Measurements from ENCODE around the gene TLR6.

DNA sequence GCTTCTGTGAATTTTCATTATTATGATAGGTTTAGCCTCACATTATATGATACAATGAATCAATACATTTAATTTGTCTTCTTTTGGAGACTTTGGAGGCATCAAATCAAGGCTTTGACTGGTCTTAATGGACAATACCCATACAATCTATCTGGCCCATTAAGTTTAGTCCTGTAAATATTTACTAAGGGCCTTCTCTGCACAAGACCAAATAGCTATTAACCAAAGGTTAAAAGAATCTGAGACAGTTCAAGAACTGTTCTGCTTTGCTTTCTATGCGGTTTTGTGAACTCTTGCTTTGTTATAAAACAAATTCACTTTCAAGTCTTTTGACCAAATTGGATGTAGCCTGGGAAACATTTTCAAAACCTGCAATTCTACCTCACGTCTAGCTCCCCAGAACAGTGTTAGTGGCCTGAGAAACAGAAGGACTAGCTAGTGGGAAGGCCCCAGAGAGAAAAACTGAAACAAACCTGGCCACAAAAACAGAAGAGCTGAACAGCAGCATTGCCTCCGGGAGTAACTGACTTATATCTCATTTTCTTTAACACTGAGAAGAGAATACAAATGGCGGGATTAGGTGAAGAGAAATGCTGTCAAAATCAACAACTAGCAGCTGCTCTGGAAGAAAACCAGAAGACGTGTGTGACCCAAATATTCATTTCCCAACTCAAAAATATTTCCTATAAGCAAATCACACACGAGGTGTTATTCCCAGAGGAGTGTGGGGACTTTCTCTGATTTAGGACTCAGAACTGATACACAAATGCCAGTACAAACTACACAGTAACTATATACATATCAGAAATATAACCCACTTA lies 52.6 kb downstream of the TLR6 start:
- TF ChIP-seq, protein P1, sequence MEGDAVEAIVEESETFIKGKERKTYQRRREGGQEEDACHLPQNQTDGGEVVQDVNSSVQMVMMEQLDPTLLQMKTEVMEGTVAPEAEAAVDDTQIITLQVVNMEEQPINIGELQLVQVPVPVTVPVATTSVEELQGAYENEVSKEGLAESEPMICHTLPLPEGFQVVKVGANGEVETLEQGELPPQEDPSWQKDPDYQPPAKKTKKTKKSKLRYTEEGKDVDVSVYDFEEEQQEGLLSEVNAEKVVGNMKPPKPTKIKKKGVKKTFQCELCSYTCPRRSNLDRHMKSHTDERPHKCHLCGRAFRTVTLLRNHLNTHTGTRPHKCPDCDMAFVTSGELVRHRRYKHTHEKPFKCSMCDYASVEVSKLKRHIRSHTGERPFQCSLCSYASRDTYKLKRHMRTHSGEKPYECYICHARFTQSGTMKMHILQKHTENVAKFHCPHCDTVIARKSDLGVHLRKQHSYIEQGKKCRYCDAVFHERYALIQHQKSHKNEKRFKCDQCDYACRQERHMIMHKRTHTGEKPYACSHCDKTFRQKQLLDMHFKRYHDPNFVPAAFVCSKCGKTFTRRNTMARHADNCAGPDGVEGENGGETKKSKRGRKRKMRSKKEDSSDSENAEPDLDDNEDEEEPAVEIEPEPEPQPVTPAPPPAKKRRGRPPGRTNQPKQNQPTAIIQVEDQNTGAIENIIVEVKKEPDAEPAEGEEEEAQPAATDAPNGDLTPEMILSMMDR (IDR thresholded peaks at IDR 0.05) = no peak
- TF ChIP-seq POLR2A (IDR thresholded peaks at IDR 0.05) = no peak

Data from thyroid gland (tissue), 4 donors.